HepG2 (cell line): ENCODE data around the gene PTPN22. TPM values are rescaled to one million over a fixed set of nuclear protein-coding genes. Genes with fewer than 3 reads are reported as not detected.

ENCODE experiments used
- ETV6 ChIP-seq: sonication (generic); formaldehyde crosslinking; conservative IDR thresholded peaks from 2 replicates; pipeline ENCODE4 v1.4.0; 2020; ENCODE audit warnings: missing genetic modification reagents
- HDAC2 ChIP-seq: sonication (generic); formaldehyde crosslinking; IDR thresholded peaks from 2 replicates; pipeline ENCODE4 v1.4.0; 2020; ENCODE audit warnings: missing genetic modification reagents
- HNRNPUL1 ChIP-seq: fragments of 200-400 bp; formaldehyde crosslinking; IDR thresholded peaks from 2 replicates; pipeline ENCODE4 v1.6.1; 2017; ENCODE audit warnings: low read depth, mild to moderate bottlenecking, low read length, moderate library complexity
- NFIC ChIP-seq: IDR thresholded peaks from 2 replicates; pipeline ENCODE4 v1.6.1; 2012; ENCODE audit warnings: mild to moderate bottlenecking, low read length, inconsistent platforms
- NFRKB ChIP-seq: fragments of 450-650 bp; IDR thresholded peaks from 2 replicates; pipeline ENCODE4 v1.6.1; 2017
- RBFOX2 ChIP-seq: fragments of 200-400 bp; formaldehyde crosslinking; IDR thresholded peaks from 2 replicates; pipeline ENCODE4 v1.6.1; 2017; ENCODE audit warnings: low read depth, mild to moderate bottlenecking, low read length
- RERE ChIP-seq: IDR thresholded peaks from 2 replicates; pipeline ENCODE4 v1.6.1; 2016; ENCODE audit warnings: low read depth, missing genetic modification reagents, missing compliant biosample characterization
- USF2 ChIP-seq, 2 experiments: sonication (generic) in 1 of 2; formaldehyde crosslinking in 1 of 2; IDR thresholded peaks; 2 replicates each; pipeline versions ENCODE4 v1.5.1 to v1.6.1; 2011 to 2020; ENCODE audit warnings: borderline replicate concordance in 1 of 2, low read depth in 1 of 2, low read length in 1 of 2, mild to moderate bottlenecking in 1 of 2, missing genetic modification reagents in 1 of 2, moderate library complexity in 1 of 2
- YEATS4 ChIP-seq: sonication (generic); formaldehyde crosslinking; IDR thresholded peaks from 2 replicates; pipeline ENCODE4 v1.4.0; 2020; ENCODE audit warnings: missing genetic modification reagents, borderline replicate concordance
- ZMYM4 ChIP-seq: sonication (generic); formaldehyde crosslinking; IDR thresholded peaks from 2 replicates; pipeline ENCODE4 v1.8.1; 2023; ENCODE audit warnings: mild to moderate bottlenecking, missing genetic modification reagents
- ZNF274 ChIP-seq: sonication (generic); formaldehyde crosslinking; IDR thresholded peaks from 2 replicates; pipeline ENCODE4 v1.5.1; 2020; ENCODE audit warnings: mild to moderate bottlenecking, missing genetic modification reagents
- ZSCAN30 ChIP-seq: sonication (generic); formaldehyde crosslinking; IDR thresholded peaks from 2 replicates; pipeline ENCODE4 v1.5.0; 2020; ENCODE audit warnings: mild to moderate bottlenecking, missing genetic modification reagents
- ZZZ3 ChIP-seq: sonication (generic); formaldehyde crosslinking; IDR thresholded peaks from 2 replicates; pipeline ENCODE4 v1.4.0; 2020; ENCODE audit warnings: missing genetic modification reagents, mild to moderate bottlenecking, borderline replicate concordance
- polyA plus RNA-seq, 8 experiments: library from polyadenylated mRNA; depleted of rRNA in 3 of 8; stranded (reverse) in 7 of 8; unstranded in 1 of 8; fragments of >200 nt; fragmentation: Illumina TruSeq in 4 of 8; extraction: Trizol in 4 of 8; gene quantifications; 2 replicates each; pipeline versions ENCODE4 v1.2.1 to v1.2.3, GENCODE V29; 2011 to 2016; ENCODE audit warnings: low read depth in 4 of 8, missing spikeins in 1 of 8, mixed read lengths in 1 of 8; ENCODE audit not compliant: insufficient read depth in 1 of 8
- total RNA-seq, 5 experiments: library from RNA; depleted of rRNA; stranded (reverse); fragments of >200 nt; fragmentation: Illumina TruSeq; extraction: Trizol; gene quantifications; 2 replicates each; pipeline ENCODE4 v1.2.3, GENCODE V29; 2016; ENCODE audit warnings: low read depth in 1 of 5
- TF ChIP-seq, protein P1 (sequence below): sonication (generic); formaldehyde crosslinking; IDR thresholded peaks from 2 replicates; pipeline ENCODE4 v1.5.0; 2020; ENCODE audit warnings: missing genetic modification reagents
- TF ChIP-seq, protein P2 (sequence below): sonication (generic); formaldehyde crosslinking; IDR thresholded peaks from 2 replicates; pipeline ENCODE4 v1.4.0; 2020; ENCODE audit warnings: mild to moderate bottlenecking, low read depth, missing genetic modification reagents

Gene PTPN22
- total and polyA plus RNA-seq, 2 of the 13 experiments (the other 11 are each of a cell fraction or from before 2014, with no cell fraction given), result not detected

GRCh38 chr1:113904674-113905434 is 33.3 kb upstream of the PTPN22 start, which contains the start of the genes AP4B1 and DCLRE1B (continued):
- TF ChIP-seq RBFOX2 (peak; percentile 66), ETV6 (CRISPR knock-in tag) (no peak), YEATS4 (CRISPR knock-in tag) (peak; percentile 95), ZMYM4 (CRISPR knock-in tag) (peak; percentile 91), ZSCAN30 (CRISPR knock-in tag) (no peak), RERE (peak; percentile 34; the same call in 1 of the 2 replicates), HDAC2 (CRISPR knock-in tag) (peak; percentile 70), NFIC (no peak), USF2 (IDR thresholded peaks at IDR 0.05; ENCODE audit: low read depth, low read length) (no peak), USF2 (CRISPR knock-in tag; IDR thresholded peaks at IDR 0.05; ENCODE audit: borderline replicate concordance) (peak; percentile 33; the same call in 1 of the 2 replicates), HNRNPUL1 (no peak), NFRKB (no peak), ZZZ3 (CRISPR knock-in tag) (no peak; the same call in 1 of the 2 replicates), ZNF274 (CRISPR knock-in tag) (peak; percentile 60; the same call in 1 of the 2 replicates)
- TF ChIP-seq, protein P1, sequence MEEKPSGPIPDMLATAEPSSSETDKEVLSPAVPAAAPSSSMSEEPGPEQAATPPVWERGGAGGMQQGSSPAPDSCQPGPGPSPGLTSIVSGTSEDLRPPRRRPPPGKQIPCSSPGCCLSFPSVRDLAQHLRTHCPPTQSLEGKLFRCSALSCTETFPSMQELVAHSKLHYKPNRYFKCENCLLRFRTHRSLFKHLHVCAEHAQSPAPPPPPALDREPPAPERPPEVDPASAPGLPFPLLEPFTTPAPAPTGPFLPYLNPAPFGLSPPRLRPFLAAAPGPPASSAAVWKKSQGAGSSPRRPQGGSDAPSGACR (CRISPR knock-in tag), result peak; percentile 47; the same call in 1 of the 2 replicates
- TF ChIP-seq, protein P2, sequence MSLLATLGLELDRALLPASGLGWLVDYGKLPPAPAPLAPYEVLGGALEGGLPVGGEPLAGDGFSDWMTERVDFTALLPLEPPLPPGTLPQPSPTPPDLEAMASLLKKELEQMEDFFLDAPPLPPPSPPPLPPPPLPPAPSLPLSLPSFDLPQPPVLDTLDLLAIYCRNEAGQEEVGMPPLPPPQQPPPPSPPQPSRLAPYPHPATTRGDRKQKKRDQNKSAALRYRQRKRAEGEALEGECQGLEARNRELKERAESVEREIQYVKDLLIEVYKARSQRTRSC (CRISPR knock-in tag), result no peak
